ENCODE results near the gene JMJD8. TPM values are rescaled to one million over a fixed set of nuclear protein-coding genes. Genes with fewer than 3 reads are reported as not detected.

The JMJD8 gene, protein sequence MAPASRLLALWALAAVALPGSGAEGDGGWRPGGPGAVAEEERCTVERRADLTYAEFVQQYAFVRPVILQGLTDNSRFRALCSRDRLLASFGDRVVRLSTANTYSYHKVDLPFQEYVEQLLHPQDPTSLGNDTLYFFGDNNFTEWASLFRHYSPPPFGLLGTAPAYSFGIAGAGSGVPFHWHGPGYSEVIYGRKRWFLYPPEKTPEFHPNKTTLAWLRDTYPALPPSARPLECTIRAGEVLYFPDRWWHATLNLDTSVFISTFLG
- 19.8 and 23.8 TPM in 2 replicates for total RNA-seq
- 31.5 and 37.8 TPM in 2 replicates for polyA plus RNA-seq
- polyA plus RNA-seq (2012): 43.0 and 52.7 TPM in 2 replicates
- polyA minus RNA-seq (ENCODE audit: low replicate concordance): 49.5 and 60.5 TPM in 2 replicates

DNA sequence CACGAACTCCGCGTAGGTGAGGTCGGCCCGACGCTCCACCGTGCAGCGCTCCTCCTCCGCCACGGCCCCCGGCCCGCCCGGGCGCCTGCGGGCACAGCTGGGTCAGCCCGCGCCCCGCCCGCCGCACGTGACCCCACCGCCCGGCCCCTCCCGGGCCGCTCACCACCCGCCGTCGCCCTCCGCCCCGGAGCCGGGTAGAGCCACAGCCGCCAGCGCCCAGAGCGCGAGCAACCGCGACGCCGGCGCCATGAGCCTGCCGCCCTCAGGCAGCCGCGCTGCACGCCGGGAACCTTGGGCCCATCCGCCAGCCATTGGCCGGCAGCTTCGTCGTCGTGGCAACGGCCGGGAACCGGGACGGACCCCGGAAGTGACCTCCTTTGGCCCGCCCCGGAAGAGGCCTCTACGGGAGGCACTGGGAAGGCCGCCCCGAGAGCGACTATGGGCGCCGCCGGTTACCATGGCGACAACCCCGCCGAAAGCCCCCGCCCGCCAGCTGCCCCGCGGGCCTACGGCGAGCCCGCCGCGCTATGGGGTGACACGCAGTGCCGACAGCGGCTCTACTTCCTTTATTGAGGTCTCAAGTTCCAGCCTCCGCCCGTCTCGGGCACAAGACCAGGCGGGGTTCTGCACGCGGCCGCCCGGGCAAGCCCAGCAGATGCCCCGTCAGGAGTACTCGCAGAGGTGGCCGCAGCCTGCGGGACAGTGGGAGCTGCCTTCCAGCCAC lies at the start of gene JMJD8:
JMJD8 (minus strand) TSS at position 264 of the 724 bp plus-strand sequence; CDS start at position 249, 15 bp downstream.
- Histone ChIP-seq H2AFZ (ENCODE audit: low read length) (peak within 1 kb of the TSS; percentile 29), H3K4me3 (replicated peaks in 1 of 4; ENCODE audit: control extremely low read depth in 1 of 4, insufficient read depth in 1 of 4, low read depth in 3 of 4, low read length in 4 of 4) (peak within 1 kb of the TSS; percentile 42 to 63 (median 52)), H3K9me3 (ENCODE audit: control insufficient read depth, insufficient read depth, low read depth, low read length) (no peaks in the 10 kb centered on the region), H3K27me3 (ENCODE audit: control insufficient read depth, insufficient read depth, low read length) (no peaks in the 10 kb centered on the region), H3K4me2 (ENCODE audit: extremely low read depth, insufficient read depth, low read length) (peak within 1 kb of the TSS; percentile 62), H3K79me2 (ENCODE audit: control insufficient read depth, insufficient read depth, low read length) (peaks cover 35% of the 10 kb centered on the region), H3K9ac (ENCODE audit: insufficient read depth, low read length) (peak within 1 kb of the TSS; percentile 40), H3K4me1 (ENCODE audit: control insufficient read depth, extremely low read depth, insufficient read depth, low read length) (peaks cover 18% of the 10 kb centered on the region), H3K36me3 (ENCODE audit: control insufficient read depth, insufficient read depth, low read length) (peaks cover 38% of the 10 kb centered on the region), H3K27ac (ENCODE audit: insufficient read depth, low read length) (peak within 1 kb of the TSS; percentile 69), H4K20me1 (ENCODE audit: control insufficient read depth, extremely low read depth, insufficient read depth, low read length) (no peaks in the 10 kb centered on the region)
- TF ChIP-seq, protein P1, sequence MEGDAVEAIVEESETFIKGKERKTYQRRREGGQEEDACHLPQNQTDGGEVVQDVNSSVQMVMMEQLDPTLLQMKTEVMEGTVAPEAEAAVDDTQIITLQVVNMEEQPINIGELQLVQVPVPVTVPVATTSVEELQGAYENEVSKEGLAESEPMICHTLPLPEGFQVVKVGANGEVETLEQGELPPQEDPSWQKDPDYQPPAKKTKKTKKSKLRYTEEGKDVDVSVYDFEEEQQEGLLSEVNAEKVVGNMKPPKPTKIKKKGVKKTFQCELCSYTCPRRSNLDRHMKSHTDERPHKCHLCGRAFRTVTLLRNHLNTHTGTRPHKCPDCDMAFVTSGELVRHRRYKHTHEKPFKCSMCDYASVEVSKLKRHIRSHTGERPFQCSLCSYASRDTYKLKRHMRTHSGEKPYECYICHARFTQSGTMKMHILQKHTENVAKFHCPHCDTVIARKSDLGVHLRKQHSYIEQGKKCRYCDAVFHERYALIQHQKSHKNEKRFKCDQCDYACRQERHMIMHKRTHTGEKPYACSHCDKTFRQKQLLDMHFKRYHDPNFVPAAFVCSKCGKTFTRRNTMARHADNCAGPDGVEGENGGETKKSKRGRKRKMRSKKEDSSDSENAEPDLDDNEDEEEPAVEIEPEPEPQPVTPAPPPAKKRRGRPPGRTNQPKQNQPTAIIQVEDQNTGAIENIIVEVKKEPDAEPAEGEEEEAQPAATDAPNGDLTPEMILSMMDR (conservative IDR thresholded peaks at IDR 0.05 in 1 of 2, IDR thresholded peaks at IDR 0.05 in 1 of 2; ENCODE audit: low read depth in 1 of 2, low read length in 2 of 2): no peak
- no peak for TF ChIP-seq EZH2 (IDR thresholded peaks at IDR 0.05; ENCODE audit: low read length, missing control alignments)
- DNase-seq (ENCODE audit: low read depth in 2 of 2): peak; percentile 94

DNA sequence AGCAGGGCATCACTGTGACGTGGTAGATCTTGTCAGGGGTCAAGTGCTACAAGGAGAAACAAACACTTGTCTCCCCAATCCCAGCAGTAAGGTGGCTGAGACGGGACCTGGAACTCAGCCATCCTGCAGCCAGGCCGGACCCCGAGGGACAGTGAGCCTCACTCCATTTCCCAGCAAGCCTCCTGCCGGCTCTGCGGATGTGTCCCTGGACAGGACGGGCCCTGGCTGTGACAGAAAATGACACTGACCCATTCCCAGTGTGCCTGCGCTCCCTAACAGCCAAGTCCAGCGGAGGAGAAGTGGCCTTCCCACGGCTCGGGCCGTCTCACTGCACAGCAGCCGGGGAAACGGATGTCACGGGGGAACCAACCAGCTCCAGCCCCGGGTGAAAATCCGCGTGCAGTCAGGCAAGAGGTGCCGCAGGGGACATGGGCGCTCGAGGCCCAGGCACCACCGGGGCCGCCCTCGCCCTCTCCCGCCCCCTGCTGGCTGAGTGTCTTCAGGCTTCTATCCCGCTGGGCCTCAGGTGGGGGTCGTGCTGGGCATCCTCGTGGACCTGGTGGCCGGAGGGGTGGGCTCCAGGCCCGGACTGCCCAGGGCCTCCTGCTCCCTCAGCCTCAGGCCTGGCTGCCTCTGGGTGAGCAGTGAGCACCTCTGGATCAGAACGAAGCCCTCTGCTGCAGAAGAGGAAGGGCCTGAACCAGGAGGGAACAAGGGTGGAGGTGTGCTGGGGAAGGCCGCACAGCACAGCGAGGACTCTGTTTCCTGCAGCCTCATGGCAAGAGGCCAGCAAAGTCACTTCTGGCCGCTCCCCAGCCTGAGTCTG lies 49.5 kb upstream of the JMJD8 start:
- Histone ChIP-seq H2AFZ (ENCODE audit: low read length) (no peak overlapping the region), H3K27ac (ENCODE audit: insufficient read depth, low read length) (no peak overlapping the region), H4K20me1 (ENCODE audit: control insufficient read depth, extremely low read depth, insufficient read depth, low read length) (no peaks in the 10 kb centered on the region), H3K27me3 (ENCODE audit: control insufficient read depth, insufficient read depth, low read length) (no peaks in the 10 kb centered on the region), H3K4me3 (replicated peaks in 1 of 4; ENCODE audit: control extremely low read depth in 1 of 4, insufficient read depth in 1 of 4, low read depth in 3 of 4, low read length in 4 of 4) (no peak overlapping the region), H3K36me3 (ENCODE audit: control insufficient read depth, insufficient read depth, low read length) (peaks cover 30% of the 10 kb centered on the region), H3K9ac (ENCODE audit: insufficient read depth, low read length) (no peak overlapping the region), H3K4me2 (ENCODE audit: extremely low read depth, insufficient read depth, low read length) (no peak overlapping the region), H3K9me3 (ENCODE audit: control insufficient read depth, insufficient read depth, low read depth, low read length) (no peaks in the 10 kb centered on the region), H3K79me2 (ENCODE audit: control insufficient read depth, insufficient read depth, low read length) (no peaks in the 10 kb centered on the region), H3K4me1 (ENCODE audit: control insufficient read depth, extremely low read depth, insufficient read depth, low read length) (no peaks in the 10 kb centered on the region)
- DNase-seq (ENCODE audit: low read depth in 2 of 2): no peak
- TF ChIP-seq EZH2 (IDR thresholded peaks at IDR 0.05; ENCODE audit: low read length, missing control alignments): no peak
- TF ChIP-seq, protein P1 (conservative IDR thresholded peaks at IDR 0.05 in 1 of 2, IDR thresholded peaks at IDR 0.05 in 1 of 2; ENCODE audit: low read depth in 1 of 2, low read length in 2 of 2): peak; percentile 21 to 35

DNA sequence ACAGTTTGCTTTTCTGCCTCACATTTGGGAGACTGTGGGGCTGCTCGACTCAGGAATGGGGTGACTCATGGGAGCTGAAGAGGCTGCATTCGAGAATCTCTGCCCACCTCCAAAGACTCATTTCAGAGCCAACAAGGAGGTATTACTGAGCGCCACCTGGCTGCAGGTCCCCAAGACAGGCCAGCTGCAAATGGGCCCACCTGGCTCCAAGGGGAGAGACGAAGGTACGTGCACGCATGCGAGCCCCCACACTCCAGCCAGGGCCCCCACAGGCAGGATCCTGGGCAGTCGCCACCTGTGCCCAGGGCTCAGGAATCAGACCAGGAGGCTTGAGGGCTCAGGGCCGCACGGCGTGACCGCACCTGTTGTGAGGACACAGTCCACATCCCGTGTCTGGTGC lies 48.8 kb upstream of the JMJD8 start:
- Histone ChIP-seq H3K9me3 (ENCODE audit: control insufficient read depth, insufficient read depth, low read depth, low read length) (no peaks in the 10 kb centered on the region), H3K9ac (ENCODE audit: insufficient read depth, low read length) (no peak overlapping the region), H3K27ac (ENCODE audit: insufficient read depth, low read length) (no peak overlapping the region), H3K4me1 (ENCODE audit: control insufficient read depth, extremely low read depth, insufficient read depth, low read length) (no peaks in the 10 kb centered on the region), H3K4me3 (replicated peaks in 1 of 4; ENCODE audit: control extremely low read depth in 1 of 4, insufficient read depth in 1 of 4, low read depth in 3 of 4, low read length in 4 of 4) (no peak overlapping the region), H3K36me3 (ENCODE audit: control insufficient read depth, insufficient read depth, low read length) (peaks cover 30% of the 10 kb centered on the region), H2AFZ (ENCODE audit: low read length) (no peak overlapping the region), H3K27me3 (ENCODE audit: control insufficient read depth, insufficient read depth, low read length) (no peaks in the 10 kb centered on the region), H4K20me1 (ENCODE audit: control insufficient read depth, extremely low read depth, insufficient read depth, low read length) (no peaks in the 10 kb centered on the region), H3K79me2 (ENCODE audit: control insufficient read depth, insufficient read depth, low read length) (no peaks in the 10 kb centered on the region), H3K4me2 (ENCODE audit: extremely low read depth, insufficient read depth, low read length) (no peak overlapping the region)
- TF ChIP-seq EZH2 (IDR thresholded peaks at IDR 0.05; ENCODE audit: low read length, missing control alignments): no peak
- TF ChIP-seq, protein P1 (conservative IDR thresholded peaks at IDR 0.05 in 1 of 2, IDR thresholded peaks at IDR 0.05 in 1 of 2; ENCODE audit: low read depth in 1 of 2, low read length in 2 of 2): no peak
- peak in 1 of 2 donors; percentile 32 for DNase-seq (ENCODE audit: low read depth in 2 of 2)
